Fibroblast of mammary gland (primary cell): ENCODE results near the gene BPIFB6.

ENCODE experiments used
- DNase-seq: peaks from one replicate; pipeline ENCODE4 v3.0.0-alpha.2; 2010; ENCODE audit warnings: low read depth
- H3K4me3 ChIP-seq: 2 replicates; pipeline ENCODE4 v1.5.1; 2011; ENCODE audit warnings: low read depth, mild to moderate bottlenecking, low read length, moderate library complexity; ENCODE audit not compliant: control insufficient read depth
- CTCF ChIP-seq: conservative IDR thresholded peaks from 2 replicates; pipeline ENCODE4 v1.5.1; 2011; ENCODE audit warnings: low read depth, low read length, inconsistent platforms; ENCODE audit not compliant: control insufficient read depth, insufficient read depth

The BPIFB6 gene

GRCh38 chr20:33017542-33017941 is 13.9 kb upstream of the BPIFB6 start:
- DNase-seq = no peak
- H3K4me3 ChIP-seq = no peak overlapping the region
- TF ChIP-seq CTCF = no peak

GRCh38 chr20:33018169-33018931 is 13.1 kb upstream of the BPIFB6 start:
- no peak for TF ChIP-seq CTCF
- H3K4me3 ChIP-seq = no peak overlapping the region
- no peak for DNase-seq

- no peak for TF ChIP-seq CTCF
- no peak overlapping the region for H3K4me3 ChIP-seq
- no peak for DNase-seq
These were observed 11.8 kb upstream of the BPIFB6 start for GRCh38 chr20:33019465-33020277.

GRCh38 chr20:33020278-33021161 is 10.9 kb upstream of the BPIFB6 start:
- TF ChIP-seq CTCF = no peak
- DNase-seq = no peak
- no peak overlapping the region for H3K4me3 ChIP-seq

GRCh38 chr20:33021879-33022278 is 9.6 kb upstream of the BPIFB6 start:
- TF ChIP-seq CTCF = no peak
- no peak overlapping the region for H3K4me3 ChIP-seq
- no peak for DNase-seq

- no peak for TF ChIP-seq CTCF
- no peak for DNase-seq
- H3K4me3 ChIP-seq = no peak overlapping the region
These were observed 9.2 kb upstream of the BPIFB6 start for GRCh38 chr20:33022289-33022688.
